HG03460 (cell line): ENCODE measurements around the gene PSMA7.
"Not testable (repeated sequence)": the region's sequence is repeated elsewhere in the genome, so short reads cannot be mapped to it uniquely, and the experiment has no call there.

Experiments
- ATAC-seq: cut with Tn5 transposase; IDR thresholded peaks from one replicate; pipeline ENCODE4 v1.9.1; 2021; ENCODE audit not compliant: unreplicated experiment

The PSMA7 gene

DNA sequence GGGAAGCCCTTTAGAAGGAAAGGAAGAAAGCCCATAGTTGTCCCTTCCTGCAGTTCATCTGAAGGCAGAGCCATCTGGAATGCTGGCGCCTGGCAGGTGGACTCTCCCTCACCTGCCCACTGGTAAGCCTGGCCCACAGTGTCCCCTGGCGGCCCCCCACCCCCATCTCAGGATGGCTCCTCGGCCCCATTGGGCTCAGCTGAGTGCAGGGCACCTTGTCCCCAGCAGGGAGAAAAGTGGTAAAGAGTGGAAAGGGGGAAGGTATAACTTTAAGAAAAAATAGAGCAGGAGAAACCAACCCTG, 13.0 kb upstream of the PSMA7 start:
- ATAC-seq, result no peak

DNA sequence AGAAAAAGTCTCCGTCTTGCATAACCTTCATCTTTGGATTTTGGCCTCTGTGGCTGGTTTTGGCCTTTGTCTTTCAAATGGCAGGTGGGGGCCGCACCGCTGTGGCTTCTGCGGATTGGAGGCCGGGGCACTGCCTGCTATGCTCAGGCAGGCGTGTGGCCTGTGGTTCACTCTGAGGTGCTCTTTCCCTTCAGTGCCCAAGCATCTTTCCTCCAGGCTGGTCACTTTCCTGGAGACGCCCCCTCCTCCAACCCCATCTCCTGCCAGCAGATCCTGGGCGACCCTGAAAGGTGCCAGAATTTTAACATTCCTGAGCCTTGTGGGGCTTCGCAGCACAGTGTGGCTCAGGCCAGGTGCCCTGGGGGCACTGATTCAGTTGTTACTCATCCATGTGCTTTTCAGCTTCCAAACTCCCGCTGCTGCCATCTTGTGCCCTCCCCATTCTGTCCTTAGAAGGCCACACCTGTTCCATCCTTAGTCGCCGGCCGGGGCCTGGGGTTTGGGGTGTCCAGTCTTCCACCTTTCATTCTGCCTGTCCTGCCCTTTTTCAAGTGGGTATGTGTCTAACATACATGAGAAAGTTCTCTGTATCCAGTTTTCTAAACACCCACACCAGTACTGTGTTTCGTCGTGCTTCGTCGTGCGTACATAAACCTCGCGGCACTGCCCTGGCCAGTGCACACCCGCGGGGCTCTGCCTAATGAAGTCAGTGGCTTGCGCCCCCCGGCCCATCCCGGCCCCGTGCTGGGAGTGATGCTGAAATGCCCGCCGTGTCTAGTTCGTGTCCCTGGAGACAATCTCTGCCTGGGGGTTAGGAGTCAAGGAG, 12.4 kb upstream of the PSMA7 start:
- no peak for ATAC-seq

DNA sequence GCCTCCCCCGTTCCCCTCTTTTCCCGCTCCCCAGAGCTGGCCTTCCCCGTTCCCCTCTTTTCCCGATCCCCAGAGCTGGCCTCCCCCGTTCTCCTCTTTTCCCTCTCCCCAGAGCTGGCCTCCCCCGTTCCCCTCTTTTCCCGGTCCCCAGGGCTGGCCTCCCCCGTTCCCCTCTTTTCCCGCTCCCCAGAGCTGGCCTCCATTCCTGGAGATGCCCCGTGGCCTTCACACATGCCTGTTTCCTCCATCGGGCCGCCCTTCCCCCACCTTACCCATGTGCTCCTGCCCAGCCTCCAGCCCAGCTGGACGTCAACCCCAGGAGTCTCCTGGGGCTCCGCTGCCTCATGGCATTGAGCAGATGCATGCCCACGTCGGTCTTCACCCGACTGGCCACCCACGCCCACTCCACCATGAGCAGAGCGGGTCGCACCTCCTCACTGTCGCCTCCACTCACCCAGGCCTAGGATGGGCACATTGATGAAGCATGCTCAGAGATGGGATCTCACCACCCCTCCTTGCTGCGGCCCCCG, 8.7 kb upstream of the PSMA7 start:
- no peak for ATAC-seq

DNA sequence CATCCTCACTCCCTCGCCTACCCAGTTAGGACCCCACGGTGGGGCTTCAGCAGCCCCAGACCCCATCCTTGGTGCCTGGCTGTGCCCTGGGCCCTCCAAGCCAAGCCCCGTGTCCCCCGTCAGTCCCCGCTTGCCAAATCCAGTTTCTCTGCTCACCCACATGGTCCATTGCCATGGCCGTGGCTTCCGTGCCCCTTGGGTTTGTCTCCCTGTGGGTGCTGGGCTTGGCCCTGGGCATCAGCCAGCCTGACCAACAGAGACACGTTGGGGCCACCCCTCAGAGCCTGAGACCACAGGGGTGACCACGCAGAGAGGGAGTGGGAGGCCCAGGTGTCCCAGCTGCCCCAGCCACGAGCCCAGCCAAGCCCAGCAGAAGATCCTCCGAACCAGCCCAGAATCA, 8.0 kb upstream of the PSMA7 start:
- ATAC-seq, result no peak

DNA sequence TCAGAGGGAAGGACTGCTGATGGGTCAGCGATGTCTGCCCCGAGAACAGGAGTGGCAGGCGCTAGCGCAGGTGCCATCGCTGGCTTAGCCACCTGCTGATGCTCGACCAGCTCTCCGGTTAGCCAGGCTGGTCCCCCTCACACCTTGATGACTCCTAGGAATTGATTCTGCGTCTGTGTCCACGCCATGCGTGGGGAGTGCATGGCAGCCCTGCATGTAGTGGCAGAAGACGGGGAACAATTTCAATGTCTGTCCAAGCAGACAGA, 7.0 kb upstream of the PSMA7 start:
- no peak for ATAC-seq

DNA sequence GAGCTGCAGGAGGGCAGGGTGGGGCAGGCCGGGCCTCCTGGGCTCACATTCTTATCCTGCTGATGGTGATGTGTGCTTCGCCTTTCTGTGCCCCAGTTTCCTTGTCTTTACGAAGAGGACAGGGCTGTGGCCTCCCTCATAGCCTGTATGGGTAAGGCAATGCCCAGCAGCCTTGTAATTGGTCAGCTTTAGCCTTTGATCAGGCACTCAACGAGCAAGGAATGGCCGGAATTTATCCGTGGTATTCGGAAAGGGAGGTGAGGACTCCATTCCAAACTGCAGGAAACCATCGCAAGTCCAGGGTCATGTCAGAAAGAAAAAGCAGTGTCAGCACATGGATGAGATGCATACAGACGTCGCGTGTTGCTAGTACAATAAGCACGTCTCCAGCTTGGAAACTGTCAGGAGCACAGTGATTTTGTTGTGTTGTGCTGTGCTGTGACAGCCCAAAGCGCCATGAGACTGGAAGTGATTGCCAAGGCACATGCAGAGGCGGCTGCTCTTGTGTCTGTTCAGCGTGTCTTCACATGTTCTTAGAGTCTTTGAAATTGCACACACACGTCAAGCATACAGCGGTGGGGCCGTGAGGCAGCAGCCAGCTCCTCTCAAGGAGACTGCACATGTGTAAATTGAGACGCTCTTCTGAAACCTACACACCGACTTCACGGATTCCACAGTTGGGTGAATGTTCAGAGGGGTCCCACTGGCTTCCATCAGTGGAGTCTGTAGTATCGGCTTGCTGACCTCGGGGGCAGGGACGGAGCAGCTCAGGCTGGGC, 6.5 kb upstream of the PSMA7 start:
- ATAC-seq, result no peak

DNA sequence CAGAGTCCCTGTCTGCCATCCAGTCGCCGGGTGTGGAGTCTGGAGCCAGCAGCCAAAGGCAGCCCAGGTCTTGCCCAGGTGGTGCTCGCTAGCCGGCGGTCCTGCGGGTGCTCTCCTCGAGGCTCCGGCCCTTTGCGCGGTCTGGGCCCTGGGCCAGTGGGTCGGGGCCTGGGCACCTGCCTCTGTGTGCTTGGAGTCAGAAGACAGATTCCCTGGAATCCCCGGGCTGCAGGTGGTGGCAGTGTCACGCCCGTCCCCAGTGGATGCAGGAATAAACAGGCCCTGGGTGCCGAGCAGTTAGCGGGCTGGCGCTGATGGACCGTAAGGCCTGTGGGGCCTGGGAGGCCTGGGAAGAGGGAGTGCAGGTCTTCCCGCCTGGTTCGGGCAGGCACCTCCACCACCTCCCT, 5.7 kb upstream of the PSMA7 start:
- ATAC-seq, result no peak

DNA sequence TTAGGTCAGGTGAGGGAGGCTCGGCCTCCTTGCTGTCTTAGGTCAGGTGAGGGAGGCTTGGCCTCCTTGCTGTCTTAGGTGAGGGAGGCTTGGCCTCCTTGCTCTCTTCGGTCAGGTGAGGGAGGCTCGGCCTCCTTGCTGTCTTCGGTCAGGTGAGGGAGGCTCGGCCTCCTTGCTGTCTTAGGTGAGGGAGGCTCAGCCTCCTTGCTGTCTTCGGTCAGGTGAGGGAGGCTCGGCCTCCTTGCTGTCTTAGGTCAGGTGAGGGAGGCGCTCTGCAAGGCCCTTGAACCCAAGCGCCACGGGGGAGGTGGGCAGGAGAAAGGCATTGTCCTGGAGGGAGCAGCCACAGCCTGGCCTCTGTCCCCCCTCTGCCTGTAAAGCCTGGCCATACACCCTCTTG, 5.2 kb upstream of the PSMA7 start:
- ATAC-seq, result not testable (repeated sequence)

DNA sequence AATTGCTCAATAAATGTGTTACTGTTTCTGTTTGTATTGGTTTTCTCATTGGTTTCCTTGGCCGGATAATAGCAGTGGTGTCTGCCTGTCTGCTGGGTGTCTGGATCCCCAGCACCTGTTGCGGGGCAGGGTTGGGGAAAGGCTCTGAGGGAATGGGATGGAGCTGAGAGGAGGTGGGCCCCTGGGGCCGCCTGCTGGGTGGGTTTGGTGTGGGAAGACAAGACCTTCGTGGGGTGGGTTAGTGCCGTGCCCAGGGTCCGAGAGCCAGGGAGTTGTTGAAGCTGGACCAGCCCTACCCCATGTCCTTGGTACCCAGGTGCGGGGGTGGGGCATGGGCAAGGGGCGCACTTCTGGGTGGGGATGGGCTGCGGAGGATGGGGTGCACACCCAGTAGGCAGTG, 4.3 kb upstream of the PSMA7 start:
- no peak for ATAC-seq

DNA sequence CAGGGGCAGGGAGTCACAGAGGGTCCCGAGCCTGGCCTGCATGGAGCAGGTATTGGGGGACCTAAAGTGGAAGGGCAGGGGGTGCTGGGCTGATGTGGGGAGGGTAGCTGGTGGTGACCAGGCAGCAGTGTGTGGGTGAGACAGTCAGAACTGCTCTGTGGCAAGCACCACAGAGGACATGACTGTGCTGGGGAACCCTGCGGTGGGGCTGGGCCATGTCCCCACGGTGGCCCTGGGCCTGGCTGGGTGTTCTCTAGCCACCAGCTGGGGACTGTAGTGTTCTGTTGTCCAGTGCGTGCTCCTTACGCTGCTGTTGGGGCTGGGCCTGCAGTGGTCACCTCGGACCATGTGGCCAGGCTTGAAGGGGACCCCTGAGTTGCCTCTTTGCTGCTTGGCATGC, 3.9 kb upstream of the PSMA7 start:
- ATAC-seq, result no peak

DNA sequence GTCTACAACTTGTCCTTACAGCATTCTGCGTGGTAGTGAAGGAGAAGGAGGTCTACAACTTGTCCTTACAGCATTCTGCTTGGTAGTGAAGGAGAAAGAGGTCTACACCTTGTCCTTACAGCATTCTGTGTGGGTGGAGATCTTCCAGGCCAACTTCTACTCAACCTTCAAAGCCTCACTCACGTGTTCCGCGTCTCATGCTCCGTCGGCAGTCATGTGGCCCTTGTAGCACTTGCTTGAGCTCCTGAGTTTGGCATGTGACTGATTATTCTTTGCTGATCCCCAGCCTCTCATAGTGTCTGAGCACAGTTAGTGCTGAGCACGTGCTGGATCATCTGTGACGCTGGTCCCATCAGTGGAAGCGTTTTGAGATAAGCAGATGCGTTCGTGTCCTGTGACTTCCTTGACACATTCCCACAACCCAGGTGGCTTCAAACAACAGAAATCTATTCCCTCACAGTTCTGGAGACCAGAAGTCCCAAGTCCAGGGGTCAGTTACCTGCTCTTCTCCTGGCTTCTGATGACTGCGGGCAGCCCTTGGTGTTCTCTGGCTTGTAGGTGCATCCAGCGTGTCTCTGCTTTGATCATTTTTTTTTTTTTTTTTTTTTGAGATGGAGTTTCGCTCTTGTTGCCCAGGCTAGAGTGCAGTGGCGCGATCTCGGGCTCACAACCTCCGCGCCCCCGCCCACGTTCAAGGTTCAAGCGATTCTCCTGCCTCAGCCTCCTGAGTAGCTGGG, 3.0 kb upstream of the PSMA7 start:
- no peak for ATAC-seq

DNA sequence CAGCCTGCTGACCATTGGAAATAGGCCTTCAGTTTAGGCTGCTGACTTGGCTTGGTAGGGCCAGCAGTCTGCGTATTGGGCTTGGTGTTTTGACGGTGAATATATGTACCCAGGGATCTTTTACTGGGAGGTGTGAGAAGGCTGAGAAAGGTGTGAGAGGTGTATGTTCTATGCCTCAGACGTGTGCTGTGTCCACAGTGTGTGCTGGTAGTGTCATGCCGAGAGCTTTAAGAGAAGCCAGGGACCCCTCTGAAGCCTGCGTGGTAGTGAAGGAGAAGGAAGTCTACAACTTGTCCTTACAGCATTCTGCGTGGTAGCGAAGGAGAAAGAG, 2.5 kb upstream of the PSMA7 start:
- no peak for ATAC-seq

DNA sequence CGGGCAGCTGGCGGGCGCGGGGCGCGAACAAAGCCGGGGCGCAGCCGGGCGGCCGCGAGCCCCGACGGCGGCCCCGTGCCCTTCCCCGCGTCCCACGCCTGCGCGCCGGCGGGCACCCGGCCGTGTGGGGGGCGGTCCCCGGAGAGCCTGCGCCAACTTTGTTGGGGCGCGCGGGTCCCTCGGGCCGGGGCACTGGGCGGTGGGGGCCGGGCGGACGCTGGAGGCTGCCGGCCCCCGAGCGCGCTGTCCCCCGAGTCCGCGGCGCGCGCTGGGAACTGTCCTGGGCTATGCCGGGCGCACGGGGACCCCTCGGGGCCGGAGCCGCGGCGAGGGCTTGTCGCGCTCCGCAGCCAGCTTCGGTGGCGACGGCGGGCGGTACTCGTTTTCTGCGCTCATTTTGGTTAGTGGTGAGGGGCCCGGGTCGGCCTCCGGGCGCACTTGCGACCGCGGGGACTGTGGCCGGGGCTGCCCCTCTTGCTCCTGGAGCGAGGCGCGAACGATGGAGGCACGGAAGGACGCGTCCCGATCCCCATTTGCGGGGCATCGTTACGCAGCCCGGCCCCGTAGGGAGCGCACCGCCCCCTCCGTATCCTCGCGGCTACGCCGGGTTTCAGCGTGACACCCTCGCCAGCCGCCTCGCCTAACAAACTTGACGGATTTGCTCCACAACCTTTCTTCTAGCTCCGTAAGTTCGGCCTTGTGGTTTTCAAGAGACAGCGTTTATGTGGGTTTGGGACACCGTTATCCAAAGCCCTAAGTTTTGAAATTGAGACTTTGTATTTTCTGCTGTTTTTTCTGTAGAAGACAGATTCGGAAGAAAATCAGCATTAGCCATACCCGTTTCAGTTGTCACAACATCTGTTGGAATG, 997 bp upstream of the PSMA7 start:
- ATAC-seq, result peak; percentile 33

DNA sequence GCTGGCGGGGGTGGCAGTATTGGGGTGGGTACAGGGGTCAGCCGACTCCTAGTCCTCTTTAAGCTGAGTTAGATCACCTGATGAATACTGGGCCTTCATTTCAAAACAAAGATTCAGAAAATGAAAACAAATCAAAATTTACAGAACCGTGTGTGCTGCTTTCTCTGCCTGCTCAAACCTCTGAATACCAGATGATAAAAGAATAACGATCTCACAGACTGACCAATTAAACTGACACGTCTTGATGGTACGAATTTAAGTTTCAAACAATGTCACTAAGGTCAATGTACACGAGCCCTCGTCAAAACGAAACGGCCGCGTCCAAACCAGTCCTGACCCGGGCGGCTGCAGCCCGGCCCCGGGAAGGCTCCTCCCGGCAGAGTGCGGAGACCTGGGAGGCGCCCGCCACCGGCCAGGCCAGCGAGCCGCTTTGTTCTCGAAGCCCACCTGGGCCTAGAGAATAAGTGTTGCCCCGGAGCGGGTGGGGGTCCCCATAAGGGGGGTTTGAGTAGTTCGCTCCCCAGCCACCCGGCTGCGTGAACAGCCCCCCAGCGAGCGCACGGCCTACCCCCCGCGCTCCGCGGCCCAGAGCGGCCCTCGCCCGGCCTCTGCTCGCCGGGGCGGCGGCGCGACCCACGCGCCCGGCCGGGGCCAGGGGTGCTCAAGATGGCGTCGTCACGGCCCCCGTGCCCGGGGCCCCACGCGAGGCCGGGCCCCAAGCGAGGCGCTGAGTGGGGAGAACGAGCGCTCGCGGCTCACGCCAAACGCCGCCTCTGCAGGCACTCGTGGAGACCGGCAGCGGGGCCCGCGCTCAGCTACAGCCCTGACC, 728 bp downstream of the PSMA7 start:
- peak; percentile 13 for ATAC-seq

DNA sequence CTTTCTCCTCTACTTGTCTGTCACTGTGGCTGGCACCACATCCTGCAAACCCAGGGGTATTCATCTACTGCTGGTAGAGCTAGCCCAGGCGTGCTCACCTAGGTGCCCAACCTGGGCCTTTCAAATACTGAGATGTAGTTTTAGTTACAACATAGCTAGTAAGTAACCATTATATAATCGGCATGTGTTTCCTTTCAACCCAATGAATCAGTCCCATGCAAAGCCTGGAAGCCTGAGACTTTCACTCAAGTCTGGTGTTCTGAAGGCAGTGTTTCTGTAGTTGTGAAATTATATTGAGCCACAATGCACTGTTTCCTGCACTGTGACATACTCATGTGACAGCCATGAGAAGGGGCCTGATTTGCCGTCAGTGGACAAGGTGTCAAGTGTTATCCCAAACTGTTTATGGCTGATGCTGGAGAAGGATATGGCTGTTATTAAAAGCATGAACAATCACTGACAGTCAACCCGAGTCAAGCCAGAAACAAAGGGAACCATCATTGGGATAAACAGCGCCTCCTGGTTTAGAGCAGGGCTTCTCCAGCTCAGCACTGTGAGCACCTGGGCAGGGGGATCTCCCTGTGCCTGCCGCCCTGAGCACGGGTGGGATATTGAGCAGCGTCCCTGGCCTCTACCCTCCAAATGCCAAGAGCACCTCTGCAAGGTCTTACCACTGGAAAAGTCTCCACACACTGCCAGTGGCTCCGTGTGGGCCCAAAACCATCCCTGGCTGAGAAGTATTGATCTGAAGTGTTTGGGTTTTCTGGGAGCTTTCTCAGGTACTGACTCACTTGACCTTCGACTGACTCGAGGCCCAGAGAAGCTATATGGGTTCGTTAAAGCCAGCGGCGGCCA, 1.6 kb downstream of the PSMA7 start:
- ATAC-seq, result no peak

DNA sequence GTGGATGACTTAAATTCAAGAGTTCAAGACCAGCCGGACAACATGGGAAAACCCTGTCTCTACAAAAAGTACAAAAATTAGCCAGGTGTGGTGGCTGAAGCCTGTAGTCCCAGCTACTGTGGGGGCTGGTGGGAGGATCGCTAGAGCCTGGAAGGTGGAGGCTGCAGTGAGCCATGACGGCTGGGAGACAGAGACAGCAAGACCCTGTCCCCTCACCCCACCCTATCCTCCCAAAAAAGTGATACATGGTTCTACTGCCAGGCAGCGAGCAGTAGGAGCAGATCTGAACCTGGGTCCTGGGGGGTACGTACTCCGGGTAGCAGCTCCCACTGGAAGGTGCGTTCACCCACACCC, 2.2 kb downstream of the PSMA7 start:
- no peak for ATAC-seq

DNA sequence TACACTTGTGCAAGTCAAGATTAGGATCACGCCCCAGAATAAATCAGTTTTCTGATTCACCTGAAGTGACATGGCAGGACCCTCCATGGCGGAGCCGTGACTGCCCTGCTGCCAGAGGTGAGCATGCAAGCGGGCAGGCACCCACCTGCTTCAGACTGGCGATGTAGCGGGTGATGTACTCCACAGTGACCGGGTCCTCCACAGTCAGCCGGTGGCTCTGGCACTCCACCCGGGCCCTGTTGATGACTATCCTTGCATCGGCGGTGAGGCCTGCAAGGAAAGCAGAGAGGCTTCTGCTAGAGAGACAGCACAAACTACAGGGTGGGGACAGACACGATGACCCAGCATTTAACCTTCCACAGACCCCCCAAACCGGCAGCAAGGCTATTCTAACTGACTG, 3.6 kb downstream of the PSMA7 start:
- no peak for ATAC-seq

DNA sequence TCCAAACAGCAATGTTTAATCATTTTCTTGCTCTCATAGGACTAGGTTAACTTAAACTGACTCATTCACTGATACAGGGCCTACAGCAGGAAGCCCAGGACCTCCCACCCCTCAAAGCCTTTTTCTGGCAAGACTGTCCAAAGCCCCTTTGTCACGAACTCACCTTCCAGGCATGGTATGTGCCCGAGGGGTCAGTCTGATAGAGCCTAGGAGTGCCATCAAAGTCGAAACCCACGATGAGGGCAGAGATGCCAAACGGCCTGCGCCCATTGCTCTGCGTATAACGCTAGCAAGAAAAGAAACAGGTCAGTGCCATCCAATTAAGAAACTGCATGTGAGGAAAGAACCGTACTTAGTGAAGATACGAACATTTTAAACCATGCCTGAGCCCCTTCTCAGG, 4.3 kb downstream of the PSMA7 start:
- ATAC-seq, result no peak

DNA sequence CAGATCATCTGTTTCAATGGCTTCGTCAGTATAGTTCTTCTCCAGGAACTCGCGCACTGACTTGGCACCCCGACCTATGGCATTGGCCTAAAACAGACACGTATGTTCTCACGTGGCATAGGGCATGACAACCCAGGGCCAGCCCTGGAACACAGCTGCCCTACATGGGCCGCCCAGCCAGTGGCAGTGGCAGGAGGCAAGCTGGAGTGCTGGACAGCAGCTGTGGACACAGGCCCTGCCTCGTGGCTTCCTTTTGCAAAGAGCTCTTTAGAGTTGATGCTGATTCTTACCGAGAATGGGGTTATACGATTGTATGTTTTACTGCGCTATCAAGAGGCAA, 5.0 kb downstream of the PSMA7 start:
- ATAC-seq, result no peak
